Measurements from ENCODE around the gene CNTNAP2.

The CNTNAP2 gene

DNA sequence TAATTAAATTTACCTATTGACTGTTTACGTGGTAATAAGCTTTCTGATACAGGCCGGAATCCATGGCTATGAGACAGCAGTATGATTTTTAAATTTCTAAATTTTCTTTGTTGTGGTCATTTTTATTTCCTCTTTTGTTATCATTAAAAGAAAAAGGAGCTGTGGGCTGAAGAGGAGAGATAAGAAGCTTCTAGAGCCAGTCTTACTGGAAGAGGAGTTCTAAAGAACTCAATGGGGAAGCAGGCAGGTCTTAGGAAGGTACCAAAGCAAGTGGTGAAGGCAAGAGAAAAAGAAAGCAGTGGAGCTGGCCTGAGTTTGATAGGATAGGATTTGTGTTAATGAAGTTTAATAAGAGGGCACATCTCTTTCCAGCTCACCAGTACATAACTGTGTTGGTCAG, 1187.8 kb downstream of the CNTNAP2 start:
- no peaks in the 10 kb centered on the region for H3K9me3 ChIP-seq
- TF ChIP-seq, protein P1, sequence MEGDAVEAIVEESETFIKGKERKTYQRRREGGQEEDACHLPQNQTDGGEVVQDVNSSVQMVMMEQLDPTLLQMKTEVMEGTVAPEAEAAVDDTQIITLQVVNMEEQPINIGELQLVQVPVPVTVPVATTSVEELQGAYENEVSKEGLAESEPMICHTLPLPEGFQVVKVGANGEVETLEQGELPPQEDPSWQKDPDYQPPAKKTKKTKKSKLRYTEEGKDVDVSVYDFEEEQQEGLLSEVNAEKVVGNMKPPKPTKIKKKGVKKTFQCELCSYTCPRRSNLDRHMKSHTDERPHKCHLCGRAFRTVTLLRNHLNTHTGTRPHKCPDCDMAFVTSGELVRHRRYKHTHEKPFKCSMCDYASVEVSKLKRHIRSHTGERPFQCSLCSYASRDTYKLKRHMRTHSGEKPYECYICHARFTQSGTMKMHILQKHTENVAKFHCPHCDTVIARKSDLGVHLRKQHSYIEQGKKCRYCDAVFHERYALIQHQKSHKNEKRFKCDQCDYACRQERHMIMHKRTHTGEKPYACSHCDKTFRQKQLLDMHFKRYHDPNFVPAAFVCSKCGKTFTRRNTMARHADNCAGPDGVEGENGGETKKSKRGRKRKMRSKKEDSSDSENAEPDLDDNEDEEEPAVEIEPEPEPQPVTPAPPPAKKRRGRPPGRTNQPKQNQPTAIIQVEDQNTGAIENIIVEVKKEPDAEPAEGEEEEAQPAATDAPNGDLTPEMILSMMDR (IDR thresholded peaks at IDR 0.05; ENCODE audit: low read depth, low read length): no peak
- no peaks in the 10 kb centered on the region for H3K27me3 ChIP-seq
- H3K4me1 ChIP-seq: no peaks in the 10 kb centered on the region
- H3K36me3 ChIP-seq: no peaks in the 10 kb centered on the region
- no peak overlapping the region for H3K4me3 ChIP-seq (ENCODE audit: low read depth, low read length)
- no peak for DNase-seq

DNA sequence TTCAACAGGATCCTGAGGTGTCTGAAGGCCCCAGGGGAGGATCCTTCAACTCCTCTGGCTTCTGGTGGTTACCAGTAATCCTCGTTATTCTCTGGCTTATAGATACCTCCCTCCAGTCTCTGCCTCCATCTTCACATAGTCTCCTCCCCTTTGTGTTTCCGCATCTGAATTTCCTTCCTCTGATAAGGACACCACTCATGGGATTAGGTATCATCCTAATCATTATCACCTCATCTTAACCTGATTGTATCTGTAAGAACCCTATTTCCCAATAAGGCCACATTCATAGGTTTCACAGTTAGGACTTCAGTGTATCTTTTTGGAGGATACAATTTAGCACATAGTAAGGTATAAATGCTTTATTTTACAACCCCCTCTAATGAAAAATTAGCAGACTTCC, 1189.2 kb downstream of the CNTNAP2 start:
- TF ChIP-seq, protein P1 (IDR thresholded peaks at IDR 0.05; ENCODE audit: low read depth, low read length): no peak
- Histone ChIP-seq H3K27me3 (no peaks in the 10 kb centered on the region), H3K4me1 (no peaks in the 10 kb centered on the region), H3K9me3 (no peaks in the 10 kb centered on the region), H3K4me3 (ENCODE audit: low read depth, low read length) (no peak overlapping the region), H3K36me3 (no peaks in the 10 kb centered on the region)
- DNase-seq: no peak

DNA sequence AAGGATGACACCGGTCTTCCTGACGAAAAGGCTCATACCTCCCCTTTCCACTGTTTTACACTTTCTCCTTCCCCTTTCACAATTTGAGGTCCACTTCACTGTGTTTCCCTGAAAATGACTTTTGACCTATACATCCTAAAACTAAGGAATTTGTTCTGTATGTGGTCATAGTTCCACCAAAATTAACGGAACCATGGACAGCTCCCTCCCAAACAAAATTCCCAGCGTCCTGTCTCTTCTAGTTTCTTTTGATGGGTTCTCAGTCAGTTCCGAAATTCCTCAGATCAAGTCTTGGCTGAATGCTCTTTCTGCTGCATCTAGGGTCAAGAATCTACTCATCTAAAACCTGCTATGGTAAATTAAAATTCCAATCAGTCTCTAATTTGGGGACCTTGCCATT, 1191.9 kb downstream of the CNTNAP2 start:
- DNase-seq: no peak
- Histone ChIP-seq H3K36me3 (no peaks in the 10 kb centered on the region), H3K9me3 (no peaks in the 10 kb centered on the region), H3K4me3 (ENCODE audit: low read depth, low read length) (no peak overlapping the region), H3K27me3 (no peaks in the 10 kb centered on the region), H3K4me1 (no peaks in the 10 kb centered on the region)
- TF ChIP-seq, protein P1 (IDR thresholded peaks at IDR 0.05; ENCODE audit: low read depth, low read length): no peak

DNA sequence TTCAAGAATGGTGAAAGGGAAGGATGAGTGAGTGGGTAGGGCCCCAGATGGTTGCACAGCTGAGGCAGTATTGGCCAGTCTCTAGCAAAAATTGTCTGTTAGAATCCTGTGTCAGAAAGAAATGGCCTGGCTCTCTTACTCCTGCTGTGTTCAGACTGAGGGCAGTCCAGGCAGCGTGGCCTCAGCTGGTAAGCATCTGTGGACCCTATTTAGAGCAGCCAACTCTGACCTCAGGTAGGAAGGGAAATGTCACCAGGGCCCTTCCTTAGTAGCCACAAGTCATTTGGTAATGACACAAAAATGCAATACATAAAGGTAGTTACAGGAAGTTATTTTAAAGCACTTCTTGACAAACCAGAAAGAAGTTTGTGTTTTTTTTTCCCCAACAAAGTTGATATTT, 1194.7 kb downstream of the CNTNAP2 start:
- Histone ChIP-seq H3K36me3 (no peaks in the 10 kb centered on the region), H3K4me1 (no peaks in the 10 kb centered on the region), H3K27me3 (no peaks in the 10 kb centered on the region), H3K4me3 (ENCODE audit: low read depth, low read length) (no peak overlapping the region), H3K9me3 (no peaks in the 10 kb centered on the region)
- DNase-seq: no peak
- TF ChIP-seq, protein P1 (IDR thresholded peaks at IDR 0.05; ENCODE audit: low read depth, low read length): no peak

DNA sequence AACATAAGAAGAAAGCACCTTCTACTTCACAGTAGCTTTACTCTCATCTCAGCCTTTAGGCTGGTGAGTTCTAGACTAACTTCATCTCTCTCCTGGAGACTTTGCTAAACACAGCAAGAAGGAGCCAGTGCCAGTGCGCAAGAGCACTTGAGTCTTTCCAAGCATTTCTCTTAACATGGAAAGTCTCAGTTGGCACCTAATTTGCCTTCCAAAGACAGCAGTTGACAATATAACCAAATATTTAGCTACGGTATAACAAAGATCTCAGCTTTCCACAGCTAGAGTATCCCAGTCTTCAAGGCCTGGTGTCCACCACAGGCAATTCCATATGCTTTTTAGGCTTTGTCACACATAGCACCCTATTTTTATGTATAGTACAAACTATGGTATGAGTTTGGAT, 1204.9 kb downstream of the CNTNAP2 start:
- H3K4me3 ChIP-seq (ENCODE audit: low read depth, low read length): no peak overlapping the region
- TF ChIP-seq, protein P1 (IDR thresholded peaks at IDR 0.05; ENCODE audit: low read depth, low read length): no peak
- no peaks in the 10 kb centered on the region for H3K36me3 ChIP-seq
- DNase-seq: no peak
- H3K9me3 ChIP-seq: no peaks in the 10 kb centered on the region; the same call in 1 of the 2 replicates
- H3K27me3 ChIP-seq: no peaks in the 10 kb centered on the region
- no peaks in the 10 kb centered on the region for H3K4me1 ChIP-seq

DNA sequence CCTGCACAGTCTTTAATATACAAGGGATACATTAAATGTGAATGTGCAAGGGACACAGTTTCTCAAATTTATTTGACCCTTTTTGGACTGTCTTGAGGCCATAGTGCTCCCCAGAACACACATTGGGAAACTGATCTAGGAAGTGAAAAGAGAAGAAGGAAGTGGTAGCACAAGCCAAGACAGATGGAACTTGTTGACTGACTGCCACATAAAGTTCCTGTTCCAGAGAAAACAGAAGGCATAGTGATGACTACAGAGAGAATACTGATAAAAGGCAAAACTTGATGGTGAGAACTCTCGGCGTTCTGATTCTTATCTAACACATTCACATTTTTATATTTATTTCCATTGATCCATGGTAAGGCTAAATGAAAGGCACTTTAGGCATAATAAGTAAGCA, 1216.4 kb downstream of the CNTNAP2 start:
- no peaks in the 10 kb centered on the region for H3K36me3 ChIP-seq
- no peaks in the 10 kb centered on the region for H3K27me3 ChIP-seq
- H3K4me3 ChIP-seq (ENCODE audit: low read depth, low read length): no peak overlapping the region
- TF ChIP-seq, protein P1 (IDR thresholded peaks at IDR 0.05; ENCODE audit: low read depth, low read length): no peak
- H3K4me1 ChIP-seq: no peaks in the 10 kb centered on the region
- no peak for DNase-seq
- H3K9me3 ChIP-seq: no peaks in the 10 kb centered on the region
